K562 (cell line): ENCODE results near the gene RBPMS2. TPM values are rescaled to one million over a fixed set of nuclear protein-coding genes. Genes with fewer than 3 reads are reported as not detected.

Experiments used
- ATAC-seq: fragments of 200-7000 bp; cut with Tn5 transposase; 3 replicates; pipeline ENCODE4 v1.9.1; 2020; ENCODE audit warnings: moderate library complexity
- BruUV-seq: library from RNA; stranded (reverse); fragments of 400-500 nt; replicated peaks from 2 replicates; lab custom pipeline; 2021; lab: Mats Ljungman, UMichigan
- CTCF ChIA-PET: fragments of 300-600 bp; formaldehyde crosslinking; extraction: SDS; loops from one replicate; lab custom pipeline; 2021; ENCODE audit warnings: low intra/inter-chr PET ratio; lab: Yijun Ruan, JAX
- POLR2A ChIA-PET: fragments of 300-600, 350-650 bp; sonication (Branson Sonifier 250); formaldehyde crosslinking; extraction: SDS; loops from one replicate; lab custom pipeline; 2021; ENCODE audit warnings: antibody characterized with exemption, inconsistent platforms; lab: Yijun Ruan, JAX
- DNase-seq, 4 experiments: peaks; one replicate each; pipeline versions ENCODE4 v3.0.0 to v3.0.0-alpha.2; 2011 to 2018; ENCODE audit warnings: low spot score in 3 of 4, mixed read lengths in 3 of 4; ENCODE audit errors: extremely low read depth in 1 of 4
- FAIRE-seq: peaks from 2 replicates; lab custom pipeline; 2011; peaks lifted over from hg19 to GRCh38; lab: Jason Lieb, UNC
- H2AFZ ChIP-seq: 2 replicates; pipeline ENCODE4 v1.6.0; 2011; ENCODE audit warnings: low read depth, low read length, control low read depth, inconsistent platforms
- H3K27ac ChIP-seq: fragments of 200-600 bp; 3 replicates; pipeline ENCODE4 v1.8.0; 2011; ENCODE audit warnings: low read depth, mild to moderate bottlenecking, control low read depth, inconsistent platforms, low read length, moderate library complexity, mixed read lengths; ENCODE audit errors: extremely low read depth
- H3K27me3 ChIP-seq, 2 experiments: fragments of 300-600 bp in 1 of 2; 2 replicates in 1 of 2; 3 replicates in 1 of 2; pipeline versions ENCODE4 v1.6.0 to v1.8.0; 2011; ENCODE audit warnings: inconsistent platforms in 2 of 2, low read length in 2 of 2, mild to moderate bottlenecking in 1 of 2, mixed read lengths in 1 of 2, moderate library complexity in 1 of 2; ENCODE audit not compliant: control insufficient read depth in 2 of 2, insufficient read depth in 2 of 2
- H3K36me3 ChIP-seq: fragments of 300-600 bp; 3 replicates; pipeline ENCODE4 v1.8.0; 2011; ENCODE audit warnings: mild to moderate bottlenecking, low read length, inconsistent platforms; ENCODE audit not compliant: control insufficient read depth, insufficient read depth
- H3K4me1 ChIP-seq, 2 experiments: fragments of 200-600 bp in 1 of 2; replicated peaks in 1 of 2; 2 replicates in 1 of 2; 3 replicates in 1 of 2; pipeline versions ENCODE4 v1.5.1 to v1.8.0; 2011; ENCODE audit warnings: inconsistent platforms in 2 of 2, low read length in 2 of 2, mild to moderate bottlenecking in 1 of 2, mixed read lengths in 1 of 2, moderate library complexity in 1 of 2; ENCODE audit not compliant: control insufficient read depth in 2 of 2, insufficient read depth in 2 of 2
- H3K4me2 ChIP-seq: 2 replicates; pipeline ENCODE4 v1.6.1; 2011; ENCODE audit warnings: low read length, control low read depth, inconsistent platforms, mixed read lengths; ENCODE audit not compliant: insufficient read depth
- H3K4me3 ChIP-seq: fragments of 200-600 bp; sonication (generic), shearing (Covaris generic); 2 replicates; pipeline ENCODE4 v1.5.1; 2016; ENCODE audit warnings: control low read depth, inconsistent platforms
- H3K79me2 ChIP-seq: fragments of 200-600 bp; 3 replicates; pipeline ENCODE4 v1.8.0; 2011; ENCODE audit warnings: low read length, inconsistent platforms; ENCODE audit not compliant: control insufficient read depth, insufficient read depth
- H3K9ac ChIP-seq, 2 experiments: 2 replicates each; pipeline versions ENCODE4 v1.6.0 to v1.6.1; 2011; ENCODE audit warnings: low read depth in 2 of 2, low read length in 2 of 2, control low read depth in 1 of 2, inconsistent platforms in 1 of 2, mild to moderate bottlenecking in 1 of 2, mixed read lengths in 1 of 2; ENCODE audit not compliant: insufficient read depth in 1 of 2
- H3K9me1 ChIP-seq: one replicate; pipeline ENCODE4 v1.6.0; 2011; ENCODE audit warnings: inconsistent platforms, mild to moderate bottlenecking, low read length, moderate library complexity; ENCODE audit not compliant: control insufficient read depth, insufficient read depth
- H3K9me3 ChIP-seq: replicated peaks from 2 replicates; pipeline ENCODE4 v1.5.1; 2011; ENCODE audit warnings: low read depth, low read length, inconsistent platforms; ENCODE audit not compliant: control insufficient read depth, insufficient read depth
- H4K20me1 ChIP-seq: replicated peaks from 2 replicates; pipeline ENCODE4 v1.6.1; 2011; ENCODE audit warnings: low read length, inconsistent platforms, mixed read lengths; ENCODE audit not compliant: control insufficient read depth, insufficient read depth
- IRF2 ChIP-seq: sonication (generic); formaldehyde crosslinking; IDR thresholded peaks from 2 replicates; pipeline ENCODE4 v1.8.1; 2022; ENCODE audit warnings: mild to moderate bottlenecking, missing genetic modification reagents
- TBL1XR1 ChIP-seq, 2 experiments: IDR thresholded peaks; 2 replicates each; pipeline ENCODE4 v1.6.1; 2012; ENCODE audit warnings: improper control_type of control experiment in 2 of 2, low read length in 2 of 2, mild to moderate bottlenecking in 1 of 2
- ZBTB7A ChIP-seq: IDR thresholded peaks from 2 replicates; pipeline ENCODE4 v1.6.1; 2011; ENCODE audit warnings: low read depth, mild to moderate bottlenecking, low read length, moderate library complexity, borderline replicate concordance; ENCODE audit not compliant: control insufficient read depth
- ZNF232 ChIP-seq: sonication (generic); formaldehyde crosslinking; IDR thresholded peaks from 2 replicates; pipeline ENCODE4 v1.8.0; 2022; ENCODE audit warnings: mild to moderate bottlenecking, missing genetic modification reagents
- WGBS: fragments of 100-300 bp; shearing (Covaris generic); methylation state at CpG from one replicate; pipeline ENCODE4 v1.1.6; 2016; ENCODE audit warnings: low coverage, mixed read lengths; ENCODE audit not compliant: insufficient coverage; ENCODE audit errors: missing lambda C conversion rate; 5-methylcytosine and 5-hydroxymethylcytosine counted together
- in situ Hi-C: fragments of 300-500 bp; cut with MboI; formaldehyde crosslinking; loops from 4 replicates; pipeline ENCODE4 v1.15.0; 2018; ENCODE audit warnings: inconsistent platforms, mixed read lengths
- intact Hi-C: fragments of 100-400 bp; cut with micrococcal nuclease; formaldehyde crosslinking; loops from 2 replicates; pipeline ENCODE4 v1.14.2; 2022
- polyA plus RNA-seq, 8 experiments: library from polyadenylated mRNA; depleted of rRNA in 4 of 8; stranded (reverse) in 5 of 8; unstranded in 3 of 8; fragments of >200 nt; fragmentation: Nextera tagmentation in 2 of 8; fragmentation: Illumina TruSeq in 1 of 8; extraction: Ambion mirVana in 2 of 8; extraction: Trizol in 1 of 8; gene quantifications; 2 replicates each; pipeline versions ENCODE4 v1.2.1 to v1.2.3, GENCODE V29; 2011 to 2014; ENCODE audit warnings: inconsistent platforms in 1 of 8, missing spikeins in 1 of 8
- total RNA-seq, 7 experiments: library from RNA; depleted of rRNA in 6 of 7; stranded (reverse); fragments of >200 nt in 6 of 7; fragmentation: Illumina TruSeq in 2 of 7; extraction: Trizol in 2 of 7; gene quantifications; 2 replicates each; pipeline versions ENCODE4 v1.2.1 to v1.2.3, GENCODE V29; 2011 to 2021; ENCODE audit warnings: low replicate concordance in 1 of 7
- TF ChIP-seq, protein P1 (sequence below), 2 experiments: fragments of 200-800 bp in 1 of 2; sonication (Bioruptor generic) in 1 of 2; sonication (generic) in 1 of 2; formaldehyde crosslinking in 1 of 2; IDR thresholded peaks in 1 of 2; conservative IDR thresholded peaks in 1 of 2; 2 replicates each; pipeline versions ENCODE4 v1.5.0 to v1.6.1; 2016 to 2020; ENCODE audit warnings: missing compliant biosample characterization in 1 of 2, missing genetic modification characterization in 1 of 2, missing genetic modification reagents in 1 of 2

RBPMS2 gene
- total and polyA plus RNA-seq, 9 of the 15 experiments (the other 6 are each of a cell fraction or from before 2014, with no cell fraction given), result 0.11 to 2.6 (median 0.37) TPM; not detected in 1

DNA sequence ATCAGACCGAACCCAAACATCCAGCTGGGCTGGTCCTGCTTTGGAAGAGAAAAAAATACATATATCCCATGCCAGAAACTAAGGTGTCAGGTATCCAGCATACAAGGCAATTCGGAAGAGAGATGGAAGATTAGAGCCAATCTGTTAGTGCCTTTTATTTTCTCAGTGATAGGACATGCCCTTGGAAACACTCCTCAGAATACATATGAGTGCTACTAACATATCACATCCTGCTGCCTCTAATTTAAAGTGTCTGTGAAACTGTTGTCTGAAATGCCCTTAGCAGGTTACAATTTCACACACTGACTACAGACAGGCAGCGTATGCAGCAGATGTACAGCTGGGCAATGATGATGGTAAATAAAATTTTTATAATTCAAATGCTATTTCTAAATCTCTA, 78.9 kb downstream of the RBPMS2 start:
- TF ChIP-seq TBL1XR1 (IDR thresholded peaks at IDR 0.05; ENCODE audit: low read length in 2 of 2), result no peak
- TF ChIP-seq ZBTB7A, result no peak
- TF ChIP-seq, protein P1, sequence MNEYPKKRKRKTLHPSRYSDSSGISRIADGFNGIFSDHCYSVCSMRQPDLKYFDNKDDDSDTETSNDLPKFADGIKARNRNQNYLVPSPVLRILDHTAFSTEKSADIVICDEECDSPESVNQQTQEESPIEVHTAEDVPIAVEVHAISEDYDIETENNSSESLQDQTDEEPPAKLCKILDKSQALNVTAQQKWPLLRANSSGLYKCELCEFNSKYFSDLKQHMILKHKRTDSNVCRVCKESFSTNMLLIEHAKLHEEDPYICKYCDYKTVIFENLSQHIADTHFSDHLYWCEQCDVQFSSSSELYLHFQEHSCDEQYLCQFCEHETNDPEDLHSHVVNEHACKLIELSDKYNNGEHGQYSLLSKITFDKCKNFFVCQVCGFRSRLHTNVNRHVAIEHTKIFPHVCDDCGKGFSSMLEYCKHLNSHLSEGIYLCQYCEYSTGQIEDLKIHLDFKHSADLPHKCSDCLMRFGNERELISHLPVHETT (CRISPR knock-in tag; conservative IDR thresholded peaks at IDR 0.05 in 1 of 2, IDR thresholded peaks at IDR 0.05 in 1 of 2), result no peak
- TF ChIP-seq ZNF232 (CRISPR knock-in tag), result no peak
- TF ChIP-seq IRF2 (CRISPR knock-in tag), result no peak
- intact Hi-C loops, result no loop called here
- Histone ChIP-seq H3K9me3 (no peaks in the 10 kb centered on the region), H4K20me1 (peaks cover 26% of the 10 kb centered on the region), H3K36me3 (peaks cover 18% of the 10 kb centered on the region; the same call in 2 of the 3 replicates), H2AFZ (no peak overlapping the region), H3K4me1 (peaks cover 11 to 43% of the 10 kb centered on the region in 2 experiments), H3K9me1 (peaks cover 7% of the 10 kb centered on the region), H3K4me2 (no peak overlapping the region), H3K79me2 (peaks cover 36% of the 10 kb centered on the region), H3K9ac (no peak overlapping the region), H3K27ac (no peak overlapping the region; the same call in 2 of the 3 replicates), H3K27me3 (no peaks in the 10 kb centered on the region), H3K4me3 (no peak overlapping the region)
- no TSS peak for BruUV-seq
- 62% methylated on average over 3 of the region's 3 CpGs for WGBS
- ChIA-PET POLR2A (interaction anchor here (1.0 to 1.8 kb wide), 4 partner anchors 8 to 33 kb away, joined by 3 to 7 read pairs (median 3); no protein-coding TSS in a partner anchor), CTCF (no interaction called here)
- in situ Hi-C loops, result no loop called here
- ATAC-seq (no peak), FAIRE-seq (no peak), DNase-seq (no peak)
